GM19240 (cell line): ENCODE measurements around the gene ABCB9.
"Not testable (repeated sequence)": the region's sequence is repeated elsewhere in the genome, so short reads cannot be mapped to it uniquely, and the experiment has no call there.

ENCODE experiments used
- DNase-seq: peaks from one replicate; pipeline ENCODE4 v3.0.0; 2011; ENCODE audit warnings: low spot score; ENCODE audit not compliant: insufficient read length

Gene ABCB9

GRCh38 chr12:122895704-122896636 is 70.3 kb downstream of the ABCB9 start, which contains the start of gene VPS37B:
TSS of gene VPS37B (minus strand) at chr12:122896124. CDS start at chr12:122896062, 62 bp downstream.
- no peak for DNase-seq

GRCh38 chr12:122895320-122895703 is 71.0 kb downstream of the ABCB9 start:
- DNase-seq = no peak

- no peak for DNase-seq
Measured at GRCh38 chr12:122894193-122895121, 71.8 kb downstream of the ABCB9 start.

- DNase-seq = no peak
Measured at GRCh38 chr12:122893208-122894153, 72.8 kb downstream of the ABCB9 start.

- DNase-seq = not testable (repeated sequence)
Measured at GRCh38 chr12:122892724-122893123, 73.5 kb downstream of the ABCB9 start.

GRCh38 chr12:122891661-122892525 is 74.4 kb downstream of the ABCB9 start:
- no peak for DNase-seq

- no peak for DNase-seq
Measured at GRCh38 chr12:122889761-122890520, 76.3 kb downstream of the ABCB9 start.

DNA sequence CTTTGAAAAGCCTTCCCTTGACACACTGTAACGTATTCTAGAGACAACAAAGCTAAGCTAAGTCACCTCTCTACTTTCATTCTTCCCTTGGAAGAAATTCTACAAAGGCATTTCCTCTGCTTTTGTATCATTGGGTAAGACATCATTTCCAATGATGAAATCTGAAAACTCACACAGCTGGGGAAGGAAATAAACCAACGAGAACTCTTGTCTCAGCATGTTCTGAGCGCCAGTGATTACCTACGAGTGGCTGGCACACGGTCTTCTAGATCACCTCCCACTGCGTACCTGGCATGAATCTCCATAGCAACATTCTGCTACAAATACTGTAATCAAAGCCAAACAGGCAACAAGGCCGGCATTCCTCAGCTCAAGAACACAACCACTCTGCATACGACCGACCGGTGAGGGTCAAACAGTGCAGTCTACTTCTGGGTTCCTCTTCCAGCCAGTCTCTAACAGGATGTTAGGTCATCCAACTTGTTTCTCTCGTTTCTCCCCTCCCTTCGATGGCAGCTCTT is 78.0 kb downstream of the ABCB9 start:
- DNase-seq = no peak

GRCh38 chr12:122887819-122888212 is 78.4 kb downstream of the ABCB9 start:
- DNase-seq = no peak

DNA sequence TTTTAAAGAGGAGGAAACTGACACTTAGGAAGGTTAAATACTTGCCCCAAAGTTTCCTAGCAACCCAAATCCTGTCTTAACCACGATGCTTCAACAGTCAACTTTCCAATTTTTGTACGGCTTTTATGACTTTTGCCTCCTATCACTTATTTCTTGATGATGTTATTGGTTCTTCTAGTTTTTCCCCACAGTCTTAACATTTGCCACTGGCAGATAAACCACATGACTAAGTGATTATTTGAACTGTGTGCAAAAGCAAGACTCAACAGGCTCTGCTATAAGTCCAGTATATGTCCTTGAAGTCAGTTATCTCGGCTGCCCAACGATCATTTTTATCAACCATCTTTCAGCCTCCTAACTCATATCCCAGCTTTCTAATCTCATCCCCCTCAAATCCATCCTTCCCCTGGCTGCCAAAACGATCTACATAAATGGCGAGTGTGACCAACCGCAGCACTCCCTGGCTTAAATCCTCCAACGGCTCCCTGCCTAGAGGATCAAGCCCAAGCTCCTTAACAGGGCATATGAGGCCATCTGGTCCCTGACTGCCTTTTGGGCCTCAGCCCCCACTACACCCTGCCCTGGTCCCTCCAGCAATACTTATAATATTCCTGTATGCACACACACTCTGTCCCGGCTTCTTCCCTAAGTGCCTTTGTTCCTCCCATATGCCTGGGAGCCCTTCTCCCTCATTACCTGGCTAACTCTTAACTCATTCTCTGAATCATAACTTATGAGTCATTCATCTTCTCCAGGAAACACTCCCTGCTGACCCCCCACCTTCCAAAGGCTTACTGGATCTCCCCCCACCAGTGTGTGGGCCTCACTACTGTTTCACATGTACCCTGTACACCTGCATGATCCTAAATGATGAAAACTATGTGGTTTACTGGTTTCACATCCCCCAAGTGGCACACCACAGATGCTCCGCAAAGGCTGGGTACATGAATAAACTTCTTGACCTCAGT is 79.1 kb downstream of the ABCB9 start:
- DNase-seq = no peak

DNA sequence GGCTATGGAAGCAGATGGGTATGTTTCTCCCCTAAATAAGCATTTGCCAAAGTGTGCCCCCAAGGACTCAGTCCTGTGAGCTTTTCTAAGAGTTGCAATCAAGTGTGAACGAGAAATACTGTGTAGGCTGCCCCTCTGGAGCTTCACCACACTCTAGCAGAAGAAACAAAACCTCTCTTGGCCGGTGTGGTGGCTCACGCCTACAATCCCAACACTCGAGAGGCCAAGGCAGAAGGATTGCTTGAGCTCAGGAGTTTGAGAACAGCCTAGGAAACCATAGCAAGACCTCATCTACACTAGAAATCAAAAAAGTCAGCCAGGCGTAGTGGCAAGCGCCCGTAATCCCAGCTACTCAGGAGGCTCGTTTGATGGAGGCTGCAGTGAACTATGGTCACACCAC is 80.1 kb downstream of the ABCB9 start:
- DNase-seq = no peak

- DNase-seq = no peak
Measured at GRCh38 chr12:122884860-122885259, 81.4 kb downstream of the ABCB9 start.

GRCh38 chr12:122884091-122884826 is 82.0 kb downstream of the ABCB9 start:
- DNase-seq = no peak

DNA sequence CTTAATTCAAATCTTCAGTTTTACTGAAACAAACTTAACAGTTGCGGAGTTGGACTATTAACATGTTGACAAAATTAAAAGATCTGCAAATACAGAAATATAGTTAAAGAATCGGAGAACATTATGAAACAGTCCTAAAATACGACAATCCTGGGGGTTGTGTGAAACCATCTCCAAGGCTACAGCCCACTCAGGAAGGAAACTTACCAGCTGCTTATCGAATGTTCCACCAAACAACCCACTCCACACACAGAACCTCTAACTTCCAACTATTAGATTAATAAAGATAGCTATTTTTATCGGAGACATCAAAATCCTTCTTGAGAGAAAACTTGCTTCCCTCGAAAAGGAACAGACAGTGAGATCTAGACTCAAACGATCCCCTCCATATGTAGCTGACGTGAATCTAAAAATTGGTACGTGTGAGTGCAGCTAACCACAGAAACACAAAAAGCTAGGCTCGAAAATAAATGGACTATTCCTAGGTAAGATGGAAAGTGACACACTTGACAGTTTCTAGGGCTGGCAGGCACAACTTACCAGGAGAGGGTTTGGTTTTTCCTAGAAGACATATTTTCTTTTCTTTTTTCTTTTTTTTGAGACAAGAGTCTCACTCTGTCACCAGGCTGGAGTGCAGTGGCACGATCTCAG is 83.2 kb downstream of the ABCB9 start:
- DNase-seq = no peak

GRCh38 chr12:122880668-122881067 is 85.6 kb downstream of the ABCB9 start:
- no peak for DNase-seq

- DNase-seq = no peak
Measured at GRCh38 chr12:122880155-122880667, 86.1 kb downstream of the ABCB9 start.
